ENCODE measurements around the gene SP1. TPM values are rescaled to one million over a fixed set of nuclear protein-coding genes. Genes with fewer than 3 reads are reported as not detected.

The SP1 gene
- total and polyA plus RNA-seq, 12 donors: 16.3 to 90.0 (median 50.7) TPM

DNA sequence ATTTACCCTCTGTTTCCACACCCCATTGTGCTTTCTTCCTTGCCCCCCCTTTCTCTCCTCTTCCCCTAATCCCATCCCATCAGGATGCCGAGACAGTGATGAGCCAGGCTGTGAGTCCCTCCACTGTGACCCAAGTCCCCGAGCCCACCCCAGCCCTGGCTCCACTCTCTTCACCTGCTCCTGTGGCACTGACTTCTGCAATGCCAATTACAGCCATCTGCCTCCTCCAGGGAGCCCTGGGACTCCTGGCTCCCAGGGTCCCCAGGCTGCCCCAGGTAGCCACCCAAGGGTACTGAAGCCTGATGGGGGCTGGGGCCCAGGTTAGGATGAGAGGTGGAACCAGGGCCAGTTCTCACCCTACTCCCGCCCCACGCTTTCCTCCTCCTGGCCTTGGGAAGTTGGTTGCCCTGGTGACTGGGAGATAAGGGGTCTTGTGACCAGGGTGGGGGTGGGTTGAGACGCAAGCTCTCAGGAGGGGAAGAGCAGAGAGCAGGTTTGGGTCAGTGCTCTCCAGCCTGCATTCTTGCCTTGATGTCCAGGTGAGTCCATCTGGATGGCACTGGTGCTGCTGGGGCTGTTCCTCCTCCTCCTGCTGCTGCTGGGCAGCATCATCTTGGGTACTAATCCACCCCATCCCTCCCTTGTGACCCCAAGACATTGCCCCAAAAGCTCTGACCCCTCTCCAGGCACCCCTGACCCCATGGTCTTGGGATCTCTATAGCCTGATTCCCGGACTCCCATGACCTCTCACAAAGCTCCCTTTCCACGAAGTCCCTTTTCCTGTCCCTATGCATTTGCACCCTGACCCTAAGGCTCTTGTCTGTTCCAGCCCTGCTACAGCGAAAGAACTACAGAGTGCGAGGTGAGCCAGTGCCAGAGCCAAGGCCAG lies 44.9 kb downstream of the SP1 start:
- Histone ChIP-seq H3K27me3 (no peaks in the 10 kb centered on the region), H3K4me3 (peak overlapping the region in 2 of 4 donors; percentile 24 to 52), H3K4me1 (replicated peaks in 1 of 2) (peaks cover 15 to 47% of the 10 kb centered on the region in 2 donors), H3K27ac (peak overlapping the region in 4 of 5 donors; percentile 39 to 91 (median 77)), H3K36me3 (replicated peaks in 1 of 2) (no peaks in the 10 kb centered on the region), H3K9me3 (replicated peaks in 1 of 3) (no peaks in the 10 kb centered on the region)
- intact Hi-C loops (cut with DNase I): loop anchor here in 1 of 2 donors (5.0 to 10.0 kb wide), 2 partner anchors 88 to 210 kb away; partner anchors contain the start of gene SP7
- peak; percentile 76 to 88 (median 85) for DNase-seq
- 38 to 50% (median 42%) methylated on average over 8 to 9 of the region's 9 CpGs for WGBS, 4 donors
- no peak for TF ChIP-seq CTCF (IDR thresholded peaks at IDR 0.05)
- TF ChIP-seq POLR2A (IDR thresholded peaks at IDR 0.05): peak in 1 of 2 donors; percentile 59

DNA sequence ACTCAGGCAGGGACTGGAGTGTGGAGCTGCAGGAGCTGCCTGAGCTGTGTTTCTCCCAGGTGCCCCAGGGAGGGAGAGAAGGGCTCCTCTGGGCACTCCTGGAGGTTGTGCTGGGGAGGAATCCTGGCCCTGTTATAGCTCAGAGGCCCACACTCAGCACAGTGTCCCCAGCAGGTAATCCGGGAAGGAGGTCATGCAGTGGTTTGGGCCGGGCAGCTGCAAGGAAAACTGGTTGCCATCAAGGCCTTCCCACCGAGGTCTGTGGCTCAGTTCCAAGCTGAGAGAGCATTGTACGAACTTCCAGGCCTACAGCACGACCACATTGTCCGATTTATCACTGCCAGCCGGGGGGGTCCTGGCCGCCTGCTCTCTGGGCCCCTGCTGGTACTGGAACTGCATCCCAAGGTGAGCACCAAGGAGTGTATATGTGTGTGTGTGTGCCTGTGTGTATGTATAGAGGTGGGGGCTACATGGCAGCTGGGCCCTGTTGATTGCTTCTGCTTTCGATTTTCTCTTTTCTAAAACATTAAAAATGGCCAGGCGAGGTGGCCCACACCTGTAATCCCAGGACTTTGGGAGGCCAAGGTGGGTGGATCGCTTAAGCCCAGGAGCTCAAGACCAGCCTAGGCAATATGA lies 45.7 kb downstream of the SP1 start:
- Histone ChIP-seq H3K9me3 (replicated peaks in 1 of 3) (no peaks in the 10 kb centered on the region), H3K4me3 (peak overlapping the region in 2 of 4 donors; percentile 24 to 52), H3K27ac (peak overlapping the region in 4 of 5 donors; percentile 39 to 91 (median 77)), H3K36me3 (replicated peaks in 1 of 2) (no peaks in the 10 kb centered on the region), H3K27me3 (no peaks in the 10 kb centered on the region), H3K4me1 (replicated peaks in 1 of 2) (peaks cover 15 to 49% of the 10 kb centered on the region in 2 donors)
- peak in 6 of 7 donors; percentile 53 to 70 (median 62) for DNase-seq
- WGBS, 4 donors: 43 to 52% (median 44%) methylated on average over 8 to 11 of the region's 11 CpGs
- intact Hi-C loops (cut with DNase I): loop anchor here in 1 of 2 donors (10.0 kb wide), 1 partner anchor 211 kb away; no protein-coding TSS in a partner anchor
- TF ChIP-seq POLR2A (IDR thresholded peaks at IDR 0.05) (no peak), CTCF (IDR thresholded peaks at IDR 0.05) (no peak)

GRCh38 chr12:53427905-53428594 lies 48.1 kb downstream of the SP1 start:
- DNase-seq: peak; percentile 56 to 87 (median 81)
- WGBS, 4 donors: 49 to 67% (median 50%) methylated on average over 7 of the region's 7 CpGs
- Histone ChIP-seq H3K27ac (peak overlapping the region in 3 of 5 donors; percentile 6 to 86 (median 80)), H3K4me3 (no peak overlapping the region), H3K27me3 (no peaks in the 10 kb centered on the region), H3K4me1 (replicated peaks in 1 of 2) (peaks cover 15 to 40% of the 10 kb centered on the region in 2 donors), H3K36me3 (replicated peaks in 1 of 2) (peaks cover 0 to 7% of the 10 kb centered on the region in 2 donors), H3K9me3 (replicated peaks in 1 of 3) (no peaks in the 10 kb centered on the region)
- TF ChIP-seq POLR2A (IDR thresholded peaks at IDR 0.05): peak in 1 of 2 donors; percentile 44
- no peak for TF ChIP-seq CTCF (IDR thresholded peaks at IDR 0.05)
- intact Hi-C loops (cut with DNase I): loop anchor here in 1 of 2 donors (10.0 kb wide), 1 partner anchor 213 kb away; no protein-coding TSS in a partner anchor

Data from adrenal gland (tissue), 12 donors.